ENCODE results near the gene ZP3.
"Not testable (repeated sequence)": the region's sequence is repeated elsewhere in the genome, so short reads cannot be mapped to it uniquely, and the experiment has no call there.

Gene ZP3

DNA sequence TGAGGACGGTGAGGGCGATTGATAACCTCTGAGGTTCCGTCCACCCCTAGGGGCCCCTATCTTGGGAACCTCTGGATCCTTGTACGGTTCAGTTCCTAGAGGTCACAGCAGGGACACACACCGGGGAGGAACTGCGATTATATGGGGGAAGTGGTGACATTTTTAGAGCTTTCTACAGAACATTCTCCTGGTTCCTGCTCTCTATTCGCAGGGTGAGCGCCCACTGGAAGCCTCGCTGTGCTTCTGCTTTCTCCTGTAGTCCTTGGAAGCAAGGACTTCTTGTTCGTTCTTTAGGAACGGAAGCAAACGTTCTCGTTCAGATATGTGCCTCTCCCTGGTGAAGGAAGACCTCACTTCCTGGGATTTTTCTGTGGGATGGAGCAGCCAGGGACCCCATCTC is 63.2 kb downstream of the ZP3 start:
- not testable (repeated sequence) for DNase-seq
